HG03280 (cell line): ENCODE results near the gene TBC1D25.

ENCODE experiments used
- ATAC-seq: cut with Tn5 transposase; IDR thresholded peaks from one replicate; pipeline ENCODE4 v1.9.1; 2021; ENCODE audit warnings: mild to moderate bottlenecking, moderate library complexity; ENCODE audit not compliant: unreplicated experiment

TBC1D25 gene

DNA sequence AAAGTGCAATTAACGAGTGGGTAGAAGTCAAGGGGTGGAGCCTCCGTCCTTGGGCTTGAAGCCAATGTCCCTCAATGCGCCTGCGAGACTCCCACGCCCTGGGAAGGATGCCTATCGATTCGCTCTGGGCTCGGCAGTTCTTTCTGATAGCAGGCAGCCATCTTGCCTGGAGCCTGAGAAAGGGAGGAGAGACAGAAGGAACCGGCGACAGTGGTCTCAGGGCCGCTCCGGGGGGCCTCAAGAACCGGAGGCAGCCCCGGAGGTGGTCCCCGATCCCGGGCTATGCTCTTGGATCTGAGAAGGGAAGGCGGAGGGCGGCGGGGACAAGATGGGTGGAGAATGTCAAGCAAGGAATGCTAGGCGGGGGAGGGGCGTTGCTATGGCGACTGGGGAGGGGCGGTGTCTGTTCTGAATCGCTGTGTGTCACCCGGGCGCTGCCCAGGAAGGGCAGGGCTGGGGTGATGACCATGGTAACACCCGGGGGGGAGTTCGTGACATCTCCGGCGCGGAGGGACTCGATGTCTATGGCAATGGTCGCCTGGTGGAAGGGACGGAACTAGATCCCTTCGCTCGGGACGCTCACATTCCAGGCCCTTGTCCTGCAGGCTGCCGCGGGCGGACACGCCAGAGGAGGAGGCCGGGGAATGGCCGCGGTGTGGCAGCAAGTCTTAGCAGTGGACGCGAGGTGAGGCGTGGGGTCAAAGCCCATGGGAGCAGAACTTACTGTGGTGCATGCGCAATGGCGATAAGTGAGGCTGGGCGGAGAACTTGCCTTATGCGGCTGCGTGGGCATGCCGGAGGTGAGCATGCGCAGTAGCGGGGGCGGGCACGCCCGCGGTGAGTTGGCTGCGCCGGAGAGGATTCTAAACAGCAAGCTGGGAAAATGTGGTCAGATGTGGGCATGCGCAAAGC is 58.1 kb downstream of the TBC1D25 start, which contains the start of gene WDR13:
TSS of gene WDR13 (plus strand) at position 140 of the 912 bp plus-strand sequence. CDS start at position 645, 505 bp downstream.
- peak; percentile 78 for ATAC-seq

DNA sequence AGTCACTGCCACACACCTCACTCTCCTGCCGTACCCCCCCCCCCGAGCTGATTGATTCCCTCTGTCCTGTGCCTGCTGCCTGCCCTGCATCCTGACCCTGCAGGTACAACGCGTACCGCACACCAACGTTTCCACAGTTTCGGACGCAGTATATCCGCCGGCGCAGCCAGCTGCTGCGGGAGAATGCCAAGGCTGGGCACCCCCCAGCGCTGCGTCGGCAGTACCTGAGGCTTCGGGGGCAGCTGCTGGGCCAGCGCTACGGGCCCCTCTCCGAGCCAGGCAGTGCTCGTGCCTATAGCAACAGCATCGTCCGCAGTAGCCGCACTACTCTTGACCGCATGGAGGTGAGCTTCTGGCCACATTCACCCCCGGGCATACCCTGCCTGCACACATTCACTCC is 59.1 kb downstream of the TBC1D25 start:
- ATAC-seq, result no peak

DNA sequence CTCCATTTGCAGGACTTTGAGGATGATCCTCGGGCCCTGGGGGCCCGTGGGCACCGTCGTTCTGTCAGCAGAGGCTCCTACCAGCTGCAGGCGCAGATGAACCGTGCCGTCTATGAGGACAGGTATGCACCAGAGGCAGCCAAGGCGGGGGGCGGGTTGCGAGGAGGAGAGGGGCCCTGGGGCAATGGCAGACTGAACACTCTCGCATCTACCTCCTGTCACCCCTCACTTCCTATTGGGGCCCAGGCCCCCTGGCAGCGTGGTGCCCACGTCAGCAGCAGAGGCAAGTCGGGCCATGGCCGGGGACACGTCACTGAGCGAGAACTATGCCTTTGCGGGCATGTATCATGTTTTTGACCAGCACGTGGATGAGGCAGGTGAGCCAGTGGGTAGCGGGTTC is 59.8 kb downstream of the TBC1D25 start:
- ATAC-seq, result no peak

DNA sequence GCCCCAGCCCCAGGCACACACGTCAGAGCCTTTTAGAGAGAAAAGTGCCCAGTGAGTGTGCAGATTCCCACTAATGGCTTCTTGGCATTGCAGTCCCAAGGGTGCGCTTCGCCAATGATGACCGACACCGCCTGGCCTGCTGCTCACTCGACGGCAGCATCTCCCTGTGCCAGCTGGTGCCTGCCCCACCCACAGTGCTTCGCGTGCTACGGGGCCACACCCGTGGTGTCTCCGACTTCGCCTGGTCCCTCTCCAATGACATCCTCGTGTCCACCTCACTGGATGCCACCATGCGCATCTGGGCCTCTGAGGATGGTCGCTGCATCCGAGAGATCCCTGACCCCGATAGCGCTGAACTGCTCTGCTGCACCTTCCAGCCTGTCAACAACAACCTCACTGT is 60.7 kb downstream of the TBC1D25 start:
- no peak for ATAC-seq

DNA sequence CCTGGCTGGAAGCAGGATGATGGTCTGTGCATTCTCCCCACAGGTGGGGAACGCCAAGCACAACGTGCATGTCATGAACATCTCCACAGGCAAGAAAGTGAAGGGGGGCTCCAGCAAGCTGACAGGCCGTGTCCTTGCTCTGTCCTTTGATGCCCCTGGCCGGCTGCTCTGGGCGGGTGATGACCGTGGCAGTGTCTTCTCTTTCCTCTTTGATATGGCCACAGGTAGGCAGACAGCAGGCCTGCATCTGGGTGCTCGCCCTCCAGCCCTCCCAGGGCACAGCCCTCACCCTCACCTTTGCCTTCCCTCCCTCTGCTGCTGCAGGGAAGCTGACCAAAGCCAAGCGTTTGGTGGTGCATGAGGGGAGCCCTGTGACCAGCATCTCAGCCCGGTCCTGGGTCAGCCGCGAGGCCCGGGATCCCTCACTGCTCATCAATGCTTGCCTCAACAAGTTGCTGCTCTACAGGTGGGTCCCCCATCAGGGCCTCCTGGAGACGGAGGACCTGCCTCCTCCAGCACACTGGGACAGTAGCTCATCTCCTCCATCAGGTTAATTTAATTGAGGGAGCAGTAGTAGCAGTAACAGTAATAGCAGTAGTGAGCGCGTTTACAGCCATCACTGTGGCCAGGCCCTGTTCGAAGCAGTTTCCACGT is 62.4 kb downstream of the TBC1D25 start:
- no peak for ATAC-seq

DNA sequence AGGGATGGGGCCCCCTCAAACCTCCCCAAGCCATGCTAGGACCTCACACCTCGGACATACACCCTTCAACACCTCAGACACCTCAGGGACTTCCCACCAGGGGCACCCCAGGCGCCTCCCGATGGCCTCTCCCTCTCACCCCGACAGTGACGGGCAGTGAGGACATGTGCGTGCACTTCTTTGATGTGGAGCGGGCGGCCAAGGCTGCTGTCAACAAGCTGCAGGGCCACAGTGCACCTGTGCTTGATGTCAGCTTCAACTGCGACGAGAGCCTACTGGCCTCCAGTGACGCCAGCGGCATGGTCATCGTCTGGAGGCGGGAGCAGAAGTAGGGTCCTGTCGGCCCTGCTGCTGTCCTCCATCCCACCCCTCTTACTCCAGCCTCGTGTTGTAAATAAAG is 65.2 kb downstream of the TBC1D25 start:
- no peak for ATAC-seq

DNA sequence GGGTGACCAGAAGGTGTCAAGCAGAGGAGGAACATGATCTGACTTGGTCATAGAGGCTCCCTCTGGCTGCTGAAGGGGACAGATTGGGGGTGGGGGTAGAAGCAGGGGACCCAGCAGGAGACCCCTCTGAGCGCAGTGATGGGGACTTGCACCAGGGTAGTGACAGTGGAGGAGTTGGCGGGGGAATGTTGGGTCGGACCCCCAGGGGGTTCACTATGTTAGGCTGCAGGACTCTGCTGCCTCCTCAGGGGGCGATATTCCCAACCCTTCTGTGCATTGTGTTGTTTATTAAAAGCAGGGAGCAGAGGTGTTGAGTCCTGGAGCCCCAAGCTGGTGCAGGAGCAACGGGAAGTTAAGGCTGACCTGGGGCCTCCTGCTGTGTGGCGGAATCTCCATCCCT is 66.6 kb downstream of the TBC1D25 start:
- ATAC-seq, result no peak

DNA sequence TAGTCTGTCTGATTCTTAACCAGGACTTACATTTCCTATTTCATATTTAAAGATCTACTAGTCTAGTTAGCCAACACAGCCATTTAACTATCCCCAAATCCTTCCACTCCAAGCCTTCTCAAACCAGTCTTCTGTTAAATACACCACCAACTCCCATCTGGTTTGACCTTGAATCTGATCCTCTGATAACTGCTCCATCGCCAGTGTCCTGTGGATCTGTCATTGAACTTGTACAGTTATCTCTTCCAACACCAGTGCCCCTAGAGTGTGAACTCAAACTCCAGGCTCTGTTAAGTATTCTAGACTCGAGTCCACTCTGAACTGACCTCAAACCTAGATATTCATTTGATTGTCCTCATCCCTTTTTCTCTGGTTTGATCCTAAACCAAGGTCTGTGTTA is 72.2 kb downstream of the TBC1D25 start:
- ATAC-seq, result no peak
